ENCODE results near the gene DRD4. TPM values are rescaled to one million over a fixed set of nuclear protein-coding genes. Genes with fewer than 3 reads are reported as not detected.

The DRD4 gene
- total and polyA plus RNA-seq, 7 donors: 0.28 to 2.2 (median 0.41) TPM; not detected in 4

DNA sequence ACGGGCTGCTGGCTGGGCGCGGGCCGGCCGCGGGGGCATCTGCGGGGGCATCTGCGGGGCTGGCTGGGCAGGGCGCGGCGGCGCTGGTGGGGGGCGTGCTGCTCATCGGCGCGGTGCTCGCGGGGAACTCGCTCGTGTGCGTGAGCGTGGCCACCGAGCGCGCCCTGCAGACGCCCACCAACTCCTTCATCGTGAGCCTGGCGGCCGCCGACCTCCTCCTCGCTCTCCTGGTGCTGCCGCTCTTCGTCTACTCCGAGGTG, 194 bp downstream of the DRD4 start:
- Histone ChIP-seq H3K36me3 (peaks cover 0 to 27% (median 2%) of the 10 kb centered on the region in 4 donors), H3K27me3 (peaks cover 8 to 42% (median 11%) of the 10 kb centered on the region in 3 donors), H3K9me3 (no peaks in the 10 kb centered on the region), H3K4me1 (peaks cover 0 to 34% (median 32%) of the 10 kb centered on the region in 4 donors), H3K4me3 (peak overlapping the region in 3 of 4 donors; percentile 16 to 40 (median 38)), H3K27ac (no peak overlapping the region)
- 3 to 4% methylated on average over 34 of the region's 34 CpGs for WGBS, 2 donors
- intact Hi-C loops (cut with DNase I): no loop called here
- no peak for DNase-seq
- TF ChIP-seq POLR2AphosphoS5 (IDR thresholded peaks at IDR 0.05): no peak
- TF ChIP-seq POLR2A (IDR thresholded peaks at IDR 0.05): no peak
- no peak for TF ChIP-seq EP300 (IDR thresholded peaks at IDR 0.05)
- TF ChIP-seq, protein P1, sequence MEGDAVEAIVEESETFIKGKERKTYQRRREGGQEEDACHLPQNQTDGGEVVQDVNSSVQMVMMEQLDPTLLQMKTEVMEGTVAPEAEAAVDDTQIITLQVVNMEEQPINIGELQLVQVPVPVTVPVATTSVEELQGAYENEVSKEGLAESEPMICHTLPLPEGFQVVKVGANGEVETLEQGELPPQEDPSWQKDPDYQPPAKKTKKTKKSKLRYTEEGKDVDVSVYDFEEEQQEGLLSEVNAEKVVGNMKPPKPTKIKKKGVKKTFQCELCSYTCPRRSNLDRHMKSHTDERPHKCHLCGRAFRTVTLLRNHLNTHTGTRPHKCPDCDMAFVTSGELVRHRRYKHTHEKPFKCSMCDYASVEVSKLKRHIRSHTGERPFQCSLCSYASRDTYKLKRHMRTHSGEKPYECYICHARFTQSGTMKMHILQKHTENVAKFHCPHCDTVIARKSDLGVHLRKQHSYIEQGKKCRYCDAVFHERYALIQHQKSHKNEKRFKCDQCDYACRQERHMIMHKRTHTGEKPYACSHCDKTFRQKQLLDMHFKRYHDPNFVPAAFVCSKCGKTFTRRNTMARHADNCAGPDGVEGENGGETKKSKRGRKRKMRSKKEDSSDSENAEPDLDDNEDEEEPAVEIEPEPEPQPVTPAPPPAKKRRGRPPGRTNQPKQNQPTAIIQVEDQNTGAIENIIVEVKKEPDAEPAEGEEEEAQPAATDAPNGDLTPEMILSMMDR (IDR thresholded peaks at IDR 0.05): no peak

DNA sequence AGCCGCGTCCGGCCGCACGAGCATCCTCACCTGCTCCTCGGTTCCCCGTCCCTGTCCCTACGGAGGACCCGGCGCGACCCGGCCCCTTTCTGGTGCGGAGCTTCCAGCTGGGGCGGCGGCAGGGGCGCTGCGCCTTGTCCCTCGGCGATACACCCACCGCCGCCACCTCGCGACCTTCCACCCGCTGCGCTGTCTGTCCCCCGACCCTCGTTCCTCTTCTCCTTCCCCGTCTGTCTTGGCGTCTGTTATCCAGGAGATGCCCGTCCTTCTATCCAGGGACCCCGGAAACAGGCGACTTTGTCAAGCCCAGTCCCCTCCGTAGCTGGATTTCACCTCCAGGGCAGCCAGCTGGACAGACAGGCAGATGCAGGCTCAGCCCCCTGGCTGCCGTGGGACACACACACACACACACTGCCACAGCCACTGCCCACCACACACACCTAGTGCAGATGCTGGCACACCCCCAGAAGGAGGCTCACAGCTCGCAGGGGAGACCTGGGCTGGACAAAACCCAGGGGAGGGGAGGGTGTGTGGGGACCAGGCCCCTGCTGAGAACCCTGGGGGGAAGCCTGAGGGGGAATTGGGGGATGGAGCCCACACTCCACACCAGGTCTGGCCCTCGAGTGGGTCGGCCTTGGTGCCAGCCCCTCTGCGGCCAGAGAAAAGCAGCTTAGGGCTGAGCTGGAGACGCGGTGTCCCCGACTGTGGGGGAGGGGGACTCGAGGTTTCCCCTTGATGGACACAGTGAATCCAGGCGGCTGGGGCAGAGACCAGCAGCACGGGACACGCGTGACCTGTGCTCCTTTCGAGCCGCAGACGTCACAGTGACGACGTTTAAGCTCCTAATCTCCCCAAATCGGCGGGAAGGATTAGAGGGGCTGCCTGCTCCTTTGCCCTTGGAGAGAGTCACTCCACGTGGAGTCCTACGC, 788 bp downstream of the DRD4 start:
- intact Hi-C loops (cut with DNase I): no loop called here
- Histone ChIP-seq H3K9me3 (no peaks in the 10 kb centered on the region), H3K27me3 (peaks cover 8 to 42% (median 11%) of the 10 kb centered on the region in 3 donors), H3K4me1 (peaks cover 0 to 34% (median 32%) of the 10 kb centered on the region in 4 donors), H3K27ac (no peak overlapping the region), H3K36me3 (peaks cover 0 to 22% (median 2%) of the 10 kb centered on the region in 4 donors), H3K4me3 (peak overlapping the region in 3 of 4 donors; percentile 16 to 40 (median 38))
- no peak for DNase-seq
- TF ChIP-seq POLR2AphosphoS5 (IDR thresholded peaks at IDR 0.05): no peak
- no peak for TF ChIP-seq POLR2A (IDR thresholded peaks at IDR 0.05)
- no peak for TF ChIP-seq EP300 (IDR thresholded peaks at IDR 0.05)
- TF ChIP-seq, protein P1 (IDR thresholded peaks at IDR 0.05): no peak
- 37 to 48% methylated on average over 55 of the region's 55 CpGs for WGBS, 2 donors

DNA sequence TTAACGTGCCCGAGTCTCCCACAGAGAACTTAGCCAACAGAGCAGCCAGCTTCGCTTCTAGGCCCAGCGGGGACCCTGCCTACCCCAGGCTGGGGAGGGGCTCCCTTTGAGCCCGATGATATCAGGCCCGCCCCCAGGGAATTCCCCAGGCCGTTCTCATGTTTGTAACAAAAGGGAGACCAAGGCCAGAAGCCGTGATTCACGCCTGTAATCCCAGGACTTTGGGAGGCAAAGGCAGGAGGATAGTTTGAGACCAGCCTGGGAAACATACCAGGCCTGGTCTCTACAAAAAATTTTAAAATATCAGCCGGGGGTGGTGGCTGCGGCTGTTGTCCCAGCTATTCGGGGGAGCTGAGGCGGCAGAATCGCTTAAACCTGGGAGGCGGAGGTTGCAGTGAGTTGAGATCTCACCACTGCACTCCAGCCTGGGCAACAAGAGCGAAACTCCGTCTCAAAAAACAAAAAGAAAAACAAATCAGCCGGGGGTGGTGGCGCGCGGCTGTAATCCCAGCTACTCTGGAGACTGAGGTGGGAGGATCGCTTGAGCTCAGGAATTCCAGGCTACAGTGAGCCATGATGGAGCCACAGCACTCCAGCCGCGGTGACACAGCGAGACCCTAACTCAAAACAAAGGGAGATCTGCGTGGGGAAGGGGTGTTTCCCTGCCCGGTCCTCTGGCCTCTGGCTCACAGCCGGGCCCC, 1.7 kb downstream of the DRD4 start:
- WGBS, 2 donors: 71 to 74% methylated on average over 28 of the region's 28 CpGs
- TF ChIP-seq, protein P1 (IDR thresholded peaks at IDR 0.05): no peak
- TF ChIP-seq POLR2AphosphoS5 (IDR thresholded peaks at IDR 0.05): no peak
- no peak for TF ChIP-seq EP300 (IDR thresholded peaks at IDR 0.05)
- TF ChIP-seq POLR2A (IDR thresholded peaks at IDR 0.05): no peak
- Histone ChIP-seq H3K4me3 (no peak overlapping the region), H3K27me3 (peaks cover 8 to 42% (median 11%) of the 10 kb centered on the region in 3 donors), H3K4me1 (peaks cover 0 to 34% (median 32%) of the 10 kb centered on the region in 4 donors), H3K36me3 (peaks cover 0 to 25% (median 2%) of the 10 kb centered on the region in 4 donors), H3K9me3 (no peaks in the 10 kb centered on the region), H3K27ac (no peak overlapping the region)
- intact Hi-C loops (cut with DNase I): no loop called here
- DNase-seq: no peak

DNA sequence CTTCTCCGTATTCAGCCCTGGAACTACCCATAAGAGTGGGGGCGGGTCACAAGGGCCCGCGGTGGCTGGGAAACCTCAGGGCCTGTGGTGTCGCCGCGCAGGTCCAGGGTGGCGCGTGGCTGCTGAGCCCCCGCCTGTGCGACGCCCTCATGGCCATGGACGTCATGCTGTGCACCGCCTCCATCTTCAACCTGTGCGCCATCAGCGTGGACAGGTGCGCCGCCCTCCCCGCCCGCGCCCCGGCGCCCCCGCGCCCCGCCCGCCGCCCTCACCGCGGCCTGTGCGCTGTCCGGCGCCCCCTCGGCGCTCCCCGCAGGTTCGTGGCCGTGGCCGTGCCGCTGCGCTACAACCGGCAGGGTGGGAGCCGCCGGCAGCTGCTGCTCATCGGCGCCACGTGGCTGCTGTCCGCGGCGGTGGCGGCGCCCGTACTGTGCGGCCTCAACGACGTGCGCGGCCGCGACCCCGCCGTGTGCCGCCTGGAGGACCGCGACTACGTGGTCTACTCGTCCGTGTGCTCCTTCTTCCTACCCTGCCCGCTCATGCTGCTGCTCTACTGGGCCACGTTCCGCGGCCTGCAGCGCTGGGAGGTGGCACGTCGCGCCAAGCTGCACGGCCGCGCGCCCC, 2.4 kb downstream of the DRD4 start:
- peaks cover 0 to 32% (median 2%) of the 10 kb centered on the region in 4 donors for H3K36me3 ChIP-seq
- intact Hi-C loops (cut with DNase I): no loop called here
- no peaks in the 10 kb centered on the region for H3K9me3 ChIP-seq
- TF ChIP-seq, protein P1 (IDR thresholded peaks at IDR 0.05): no peak
- TF ChIP-seq EP300 (IDR thresholded peaks at IDR 0.05) (no peak), POLR2A (IDR thresholded peaks at IDR 0.05) (no peak), POLR2AphosphoS5 (IDR thresholded peaks at IDR 0.05) (no peak)
- peaks cover 8 to 42% (median 11%) of the 10 kb centered on the region in 3 donors for H3K27me3 ChIP-seq
- H3K4me3 ChIP-seq: no peak overlapping the region
- H3K4me1 ChIP-seq: peaks cover 0 to 34% (median 32%) of the 10 kb centered on the region in 4 donors
- WGBS, 2 donors: 8 to 11% methylated on average over 80 of the region's 80 CpGs
- no peak for DNase-seq
- no peak overlapping the region for H3K27ac ChIP-seq

All from sigmoid colon (tissue), 7 donors.